H1 (cell line): ENCODE measurements around the gene NOSIP.

ENCODE experiments used
- ATF3 ChIP-seq: IDR thresholded peaks from 2 replicates; pipeline ENCODE4 v1.6.1; 2011; ENCODE audit warnings: low read depth, mild to moderate bottlenecking, low read length; ENCODE audit not compliant: insufficient read depth
- CHD2 ChIP-seq: IDR thresholded peaks from 2 replicates; pipeline ENCODE4 v1.6.1; 2012; ENCODE audit warnings: low read length, improper control_type of control experiment
- CTCF ChIP-seq, 3 experiments: IDR thresholded peaks; 1 replicate in 2 of 3; 2 replicates in 1 of 3; pipeline versions ENCODE4 v1.5.1 to v1.6.1; 2011; ENCODE audit warnings: low read length in 3 of 3, mild to moderate bottlenecking in 3 of 3, inconsistent platforms in 2 of 3, low read depth in 1 of 3, moderate library complexity in 1 of 3; ENCODE audit not compliant: insufficient read depth in 1 of 3; ENCODE audit errors: control extremely low read depth in 1 of 3
- EP300 ChIP-seq, 2 experiments: IDR thresholded peaks; 1 replicate in 1 of 2; 2 replicates in 1 of 2; pipeline ENCODE4 v1.6.1; 2011 to 2012; ENCODE audit warnings: low read depth in 2 of 2, low read length in 2 of 2, mild to moderate bottlenecking in 2 of 2, borderline replicate concordance in 1 of 2, inconsistent platforms in 1 of 2, moderate library complexity in 1 of 2
- GABPA ChIP-seq: IDR thresholded peaks from 2 replicates; pipeline ENCODE4 v1.6.1; 2011; ENCODE audit warnings: mild to moderate bottlenecking, low read length, moderate library complexity, borderline replicate concordance; ENCODE audit not compliant: insufficient read depth
- HDAC2 ChIP-seq, 2 experiments: fragments of 300-600 bp in 1 of 2; sonication (generic) in 1 of 2; IDR thresholded peaks; 2 replicates each; pipeline ENCODE4 v1.6.1; 2011 to 2012; ENCODE audit warnings: low read depth in 2 of 2, low read length in 2 of 2, mild to moderate bottlenecking in 2 of 2, moderate library complexity in 2 of 2, borderline replicate concordance in 1 of 2, inconsistent platforms in 1 of 2
- KDM5A ChIP-seq: fragments of 200-600 bp; IDR thresholded peaks from 2 replicates; pipeline ENCODE4 v1.7.1; 2012; ENCODE audit warnings: mild to moderate bottlenecking, low read length, inconsistent platforms, mixed read lengths
- MAX ChIP-seq: IDR thresholded peaks from 2 replicates; pipeline ENCODE4 v1.6.1; 2012; ENCODE audit warnings: inconsistent platforms
- POLR2A ChIP-seq, 2 experiments: IDR thresholded peaks; 1 replicate in 1 of 2; 2 replicates in 1 of 2; pipeline ENCODE4 v1.6.1; 2011; ENCODE audit warnings: low read depth in 2 of 2, low read length in 2 of 2, mild to moderate bottlenecking in 2 of 2; ENCODE audit errors: control extremely low read depth in 1 of 2
- POLR2AphosphoS5 ChIP-seq: IDR thresholded peaks from 2 replicates; pipeline ENCODE4 v1.6.1; 2011; ENCODE audit warnings: low read depth, low read length
- RAD21 ChIP-seq, 2 experiments: IDR thresholded peaks in 1 of 2; conservative IDR thresholded peaks in 1 of 2; 2 replicates each; pipeline ENCODE4 v1.6.1; 2011; ENCODE audit warnings: low read depth in 2 of 2, low read length in 2 of 2, improper control_type of control experiment in 1 of 2, inconsistent platforms in 1 of 2, mild to moderate bottlenecking in 1 of 2, moderate library complexity in 1 of 2
- SAP30 ChIP-seq: fragments of 300-600 bp; sonication (generic); IDR thresholded peaks from 2 replicates; pipeline ENCODE4 v1.7.1; 2012; ENCODE audit warnings: low read length, moderate library complexity, mild to moderate bottlenecking, inconsistent platforms; ENCODE audit not compliant: insufficient read depth, insufficient replicate concordance
- TAF1 ChIP-seq: IDR thresholded peaks from 2 replicates; pipeline ENCODE4 v1.6.1; 2011; ENCODE audit warnings: mild to moderate bottlenecking, low read depth, low read length
- TF ChIP-seq, protein P1 (sequence below): IDR thresholded peaks from 2 replicates; pipeline ENCODE4 v1.6.1; 2011; ENCODE audit warnings: low read length, improper control_type of control experiment

GRCh38 chr19:49544154-49544553 is 36.2 kb downstream of the NOSIP start:
- TF ChIP-seq CTCF (IDR thresholded peaks at IDR 0.05; ENCODE audit: control extremely low read depth in 1 of 3, insufficient read depth in 1 of 3, low read depth in 1 of 3, low read length in 3 of 3) (no peak), POLR2A (IDR thresholded peaks at IDR 0.05; ENCODE audit: control extremely low read depth in 1 of 2, low read depth in 2 of 2, low read length in 2 of 2) (no peak), TAF1 (no peak), KDM5A (no peak), EP300 (IDR thresholded peaks at IDR 0.05; ENCODE audit: borderline replicate concordance in 1 of 2, low read depth in 2 of 2, low read length in 2 of 2) (no peak), RAD21 (IDR thresholded peaks at IDR 0.05 in 1 of 2, conservative IDR thresholded peaks at IDR 0.05 in 1 of 2; ENCODE audit: low read depth in 2 of 2, low read length in 2 of 2) (no peak), GABPA (no peak), SAP30 (no peak), CHD2 (no peak), ATF3 (no peak), HDAC2 (IDR thresholded peaks at IDR 0.05; ENCODE audit: borderline replicate concordance in 1 of 2, low read depth in 2 of 2, low read length in 2 of 2) (0 out of 4 replicates have a peak, but pooled peaks of 1 of the 2 experiments have one; percentile 34), MAX (no peak), POLR2AphosphoS5 (no peak)
- TF ChIP-seq, protein P1, sequence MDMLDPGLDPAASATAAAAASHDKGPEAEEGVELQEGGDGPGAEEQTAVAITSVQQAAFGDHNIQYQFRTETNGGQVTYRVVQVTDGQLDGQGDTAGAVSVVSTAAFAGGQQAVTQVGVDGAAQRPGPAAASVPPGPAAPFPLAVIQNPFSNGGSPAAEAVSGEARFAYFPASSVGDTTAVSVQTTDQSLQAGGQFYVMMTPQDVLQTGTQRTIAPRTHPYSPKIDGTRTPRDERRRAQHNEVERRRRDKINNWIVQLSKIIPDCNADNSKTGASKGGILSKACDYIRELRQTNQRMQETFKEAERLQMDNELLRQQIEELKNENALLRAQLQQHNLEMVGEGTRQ, result no peak
